IMR-90 (cell line): ENCODE results near the gene SHC4. TPM values are rescaled to one million over a fixed set of nuclear protein-coding genes. Genes with fewer than 3 reads are reported as not detected.

ENCODE experiments used
- ATAC-seq: fragments of 200-7000 bp; cut with Tn5 transposase; 2 replicates; pipeline ENCODE4 v1.9.1; 2020; ENCODE audit warnings: low read depth, mild to moderate bottlenecking, moderate library complexity
- BruUV-seq: library from RNA; stranded (reverse); fragments of 400-500 nt; replicated peaks from 2 replicates; lab custom pipeline; 2021; lab: Mats Ljungman, UMichigan
- CTCF ChIA-PET: fragments of 300-600 bp; formaldehyde crosslinking; extraction: SDS; loops from one replicate; lab custom pipeline; 2021; ENCODE audit warnings: antibody characterized with exemption; lab: Yijun Ruan, JAX
- POLR2A ChIA-PET: fragments of 300-600 bp; sonication (Branson Sonifier 250); formaldehyde crosslinking; loops from one replicate; lab custom pipeline; 2022; ENCODE audit warnings: antibody characterized with exemption; ENCODE audit not compliant: unreplicated experiment; lab: Charles Lee
- DNase-seq: peaks from one replicate; pipeline ENCODE4 v3.0.0; 2013
- H2AFZ ChIP-seq: replicated peaks from 2 replicates; pipeline ENCODE3; 2013; ENCODE audit warnings: low read length, mild to moderate bottlenecking; ENCODE audit not compliant: poor library complexity
- H2AK5ac ChIP-seq: 2 replicates; pipeline ENCODE4 v1.6.1; 2013; ENCODE audit warnings: low read depth, low read length, inconsistent platforms
- H2AK9ac ChIP-seq: replicated peaks from 2 replicates; pipeline ENCODE3; 2013; ENCODE audit warnings: mild to moderate bottlenecking, low read depth, low read length, moderate library complexity; ENCODE audit not compliant: poor library complexity
- H2BK120ac ChIP-seq: 2 replicates; pipeline ENCODE4 v1.6.1; 2013; ENCODE audit warnings: low read depth, low read length, inconsistent platforms
- H2BK15ac ChIP-seq: 3 replicates; pipeline ENCODE4 v1.6.1; 2013; ENCODE audit warnings: low read depth, low read length, inconsistent platforms
- H2BK20ac ChIP-seq: 2 replicates; pipeline ENCODE4 v1.6.1; 2013; ENCODE audit warnings: low read depth, mild to moderate bottlenecking, inconsistent platforms, low read length, moderate library complexity
- H2BK5ac ChIP-seq: 2 replicates; pipeline ENCODE4 v1.6.1; 2013; ENCODE audit warnings: mild to moderate bottlenecking, low read depth, low read length, inconsistent platforms; ENCODE audit not compliant: poor library complexity, severe bottlenecking
- H3K14ac ChIP-seq: replicated peaks from 2 replicates; pipeline ENCODE4 v1.6.1; 2013; ENCODE audit warnings: low read depth, low read length, inconsistent platforms
- H3K18ac ChIP-seq: 2 replicates; pipeline ENCODE4 v1.6.1; 2013; ENCODE audit warnings: low read depth, low read length, control low read depth
- H3K23ac ChIP-seq: 2 replicates; pipeline ENCODE4 v1.6.1; 2013; ENCODE audit warnings: low read depth, low read length, inconsistent platforms
- H3K27ac ChIP-seq: 2 replicates; pipeline ENCODE4 v1.5.1; 2013; ENCODE audit warnings: mild to moderate bottlenecking, control low read depth, low read length; ENCODE audit not compliant: insufficient read depth
- H3K27me3 ChIP-seq: 2 replicates; pipeline ENCODE4 v1.6.1; 2013; ENCODE audit warnings: low read length; ENCODE audit not compliant: control insufficient read depth, insufficient read depth
- H3K36me3 ChIP-seq: 2 replicates; pipeline ENCODE4 v1.6.1; 2013; ENCODE audit warnings: low read length, mixed read lengths; ENCODE audit not compliant: control insufficient read depth, insufficient read depth
- H3K4ac ChIP-seq: 2 replicates; pipeline ENCODE4 v1.6.1; 2013; ENCODE audit warnings: low read depth, low read length, inconsistent platforms
- H3K4me1 ChIP-seq: 2 replicates; pipeline ENCODE4 v1.6.1; 2013; ENCODE audit warnings: low read length, mixed read lengths; ENCODE audit not compliant: control insufficient read depth, insufficient read depth
- H3K4me2 ChIP-seq: 2 replicates; pipeline ENCODE4 v1.6.1; 2013; ENCODE audit warnings: low read depth, mild to moderate bottlenecking, control low read depth, low read length, moderate library complexity
- H3K4me3 ChIP-seq: 2 replicates; pipeline ENCODE4 v1.5.1; 2013; ENCODE audit warnings: low read depth, mild to moderate bottlenecking, control low read depth, low read length, moderate library complexity; ENCODE audit not compliant: insufficient read depth
- H3K56ac ChIP-seq: 2 replicates; pipeline ENCODE4 v1.6.1; 2013; ENCODE audit warnings: low read length, inconsistent platforms; ENCODE audit not compliant: insufficient read depth; ENCODE audit errors: extremely low read depth
- H3K79me1 ChIP-seq, 2 experiments: 2 replicates each; pipeline ENCODE4 v1.6.1; 2013; ENCODE audit warnings: low read length in 2 of 2, inconsistent platforms in 1 of 2, low read depth in 1 of 2
- H3K9ac ChIP-seq: 2 replicates; pipeline ENCODE4 v1.6.1; 2013; ENCODE audit warnings: low read depth, low read length, control low read depth
- H3K9me1 ChIP-seq: 2 replicates; pipeline ENCODE4 v1.6.1; 2013; ENCODE audit warnings: low read length, inconsistent platforms; ENCODE audit not compliant: insufficient read depth
- H3K9me3 ChIP-seq: 2 replicates; pipeline ENCODE4 v1.6.1; 2013; ENCODE audit warnings: low read length; ENCODE audit not compliant: control insufficient read depth, insufficient read depth
- H4K20me1 ChIP-seq: 2 replicates; pipeline ENCODE4 v1.6.1; 2013; ENCODE audit warnings: low read length, inconsistent platforms; ENCODE audit not compliant: insufficient read depth
- H4K5ac ChIP-seq: 2 replicates; pipeline ENCODE4 v1.6.1; 2013; ENCODE audit warnings: mild to moderate bottlenecking, low read depth, low read length, control low read depth
- H4K8ac ChIP-seq, 2 experiments: 2 replicates each; pipeline ENCODE4 v1.6.1; 2013; ENCODE audit warnings: low read depth in 2 of 2, low read length in 2 of 2, control low read depth in 1 of 2, inconsistent platforms in 1 of 2
- H4K91ac ChIP-seq: 2 replicates; pipeline ENCODE4 v1.6.1; 2013; ENCODE audit warnings: low read depth, low read length, inconsistent platforms; ENCODE audit not compliant: insufficient read depth
- BHLHE40 ChIP-seq: fragments of 150-350 bp; IDR thresholded peaks from 2 replicates; pipeline ENCODE4 v1.6.1; 2016; ENCODE audit warnings: mild to moderate bottlenecking, low read depth, low read length
- CEBPB ChIP-seq: IDR thresholded peaks from 2 replicates; pipeline ENCODE4 v1.6.1; 2012; ENCODE audit warnings: low read depth, low read length, improper control_type of control experiment
- CHD1 ChIP-seq: IDR thresholded peaks from 2 replicates; pipeline ENCODE4 v1.6.1; 2012; ENCODE audit warnings: low read depth, low read length, improper control_type of control experiment
- FOS ChIP-seq: fragments of 150-350 bp; IDR thresholded peaks from 2 replicates; pipeline ENCODE4 v1.6.1; 2016; ENCODE audit warnings: low read depth, low read length
- MAFK ChIP-seq: IDR thresholded peaks from 2 replicates; pipeline ENCODE4 v1.6.1; 2012; ENCODE audit warnings: low read depth, low read length, improper control_type of control experiment
- MAZ ChIP-seq: IDR thresholded peaks from 2 replicates; pipeline ENCODE4 v1.6.1; 2012; ENCODE audit warnings: low read depth, mild to moderate bottlenecking, low read length, improper control_type of control experiment, moderate library complexity, borderline replicate concordance
- MXI1 ChIP-seq: IDR thresholded peaks from 2 replicates; pipeline ENCODE4 v1.6.1; 2012; ENCODE audit warnings: low read depth, mild to moderate bottlenecking, low read length, moderate library complexity, borderline replicate concordance
- NFE2L2 ChIP-seq: fragments of 150-350 bp; IDR thresholded peaks from 2 replicates; pipeline ENCODE4 v1.6.1; 2016; ENCODE audit warnings: low read depth, mild to moderate bottlenecking, low read length
- POLR2A ChIP-seq: IDR thresholded peaks from 2 replicates; pipeline ENCODE4 v1.6.1; 2012; ENCODE audit warnings: mild to moderate bottlenecking, low read depth, low read length
- RAD21 ChIP-seq: IDR thresholded peaks from 2 replicates; pipeline ENCODE4 v1.6.1; 2012; ENCODE audit warnings: low read length, improper control_type of control experiment
- RCOR1 ChIP-seq: IDR thresholded peaks from 2 replicates; pipeline ENCODE4 v1.6.1; 2012; ENCODE audit warnings: mild to moderate bottlenecking, low read length, improper control_type of control experiment; ENCODE audit not compliant: insufficient replicate concordance
- RFX5 ChIP-seq: IDR thresholded peaks from 2 replicates; pipeline ENCODE4 v1.8.0; 2012; ENCODE audit warnings: low read depth, mild to moderate bottlenecking, low read length, moderate library complexity
- SMC3 ChIP-seq: fragments of 150-350 bp; IDR thresholded peaks from 2 replicates; pipeline ENCODE4 v1.6.1; 2016; ENCODE audit warnings: low read depth, mild to moderate bottlenecking, antibody characterized with exemption, low read length, moderate library complexity
- dilution Hi-C: fragments of 300-500 bp; cut with HindIII; formaldehyde crosslinking; loops from one replicate; pipeline ENCODE4 v1.14.3; 2018; ENCODE audit warnings: low sequenced_read_pairs; ENCODE audit not compliant: unreplicated experiment
- in situ Hi-C: fragments of 300-500 bp; cut with MboI; formaldehyde crosslinking; loops from 3 replicates; pipeline ENCODE4 v1.14.3; 2019; ENCODE audit warnings: low sequenced_read_pairs, inconsistent platforms, mixed read lengths
- intact Hi-C: fragments of 100-400 bp; cut with micrococcal nuclease; formaldehyde crosslinking; loops from 2 replicates; pipeline ENCODE4 v1.10.0; 2022
- polyA plus RNA-seq, 3 experiments: library from polyadenylated mRNA; depleted of rRNA; stranded (reverse); fragments of >200 nt; gene quantifications; 2 replicates each; pipeline ENCODE4 v1.2.3, GENCODE V29; 2012; ENCODE audit warnings: low replicate concordance in 1 of 3
- total RNA-seq: library from RNA; depleted of rRNA; stranded (reverse); fragments of >200 nt; gene quantifications from 2 replicates; pipeline ENCODE4 v1.2.3, GENCODE V29; 2012
- TF ChIP-seq, protein P1 (sequence below): fragments of 150-350 bp; IDR thresholded peaks from 2 replicates; pipeline ENCODE4 v1.6.1; 2016; ENCODE audit warnings: low read depth, mild to moderate bottlenecking, low read length, moderate library complexity, borderline replicate concordance
- TF ChIP-seq, protein P2 (sequence below): conservative IDR thresholded peaks from 2 replicates; pipeline ENCODE4 v1.5.1; 2012; ENCODE audit warnings: mild to moderate bottlenecking, low read depth, low read length, improper control_type of control experiment

SHC4 gene
- total and polyA plus RNA-seq, 2 of the 4 experiments (the other 2 are of a cell fraction), result 0.91 to 2.7 TPM

DNA sequence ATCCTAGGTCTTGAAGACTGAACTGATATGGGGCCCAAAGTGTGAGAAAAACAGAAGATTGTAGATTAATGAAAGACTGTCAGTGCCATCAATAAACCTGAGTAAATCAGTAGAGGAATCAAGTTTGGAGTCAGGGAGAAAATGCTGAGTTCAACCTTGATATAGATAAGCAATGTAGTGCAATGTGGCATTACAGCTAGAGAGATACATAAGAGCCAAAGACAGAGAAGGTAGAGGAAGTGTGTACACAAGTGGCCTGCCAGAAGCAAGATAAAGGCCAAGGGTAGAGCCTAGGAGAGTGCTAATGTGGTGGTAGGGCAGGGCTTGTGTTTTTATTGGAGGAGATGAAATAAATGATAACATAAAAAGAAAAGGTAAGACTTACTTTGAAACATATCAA is 111.8 kb downstream of the SHC4 start:
- no peaks in the 10 kb centered on the region for H3K9me3 ChIP-seq
- H3K56ac ChIP-seq, result no peak overlapping the region
- DNase-seq (no peak), ATAC-seq (no peak)
- BruUV-seq, result no TSS peak
- no peak overlapping the region for H4K91ac ChIP-seq
- H3K36me3 ChIP-seq, result peaks cover 2% of the 10 kb centered on the region; the same call in 1 of the 2 replicates
- peaks cover 5% of the 10 kb centered on the region; the same call in 1 of the 2 replicates for H3K9me1 ChIP-seq
- H3K4me2 ChIP-seq, result no peak overlapping the region
- H3K27me3 ChIP-seq, result no peaks in the 10 kb centered on the region
- no peak overlapping the region for H4K5ac ChIP-seq
- no peak overlapping the region for H3K23ac ChIP-seq
- POLR2A ChIA-PET, result no interaction called here
- no peak for TF ChIP-seq RCOR1
- TF ChIP-seq MXI1, result no peak
- no peak for TF ChIP-seq RFX5
- TF ChIP-seq MAFK, result no peak
- no peak for TF ChIP-seq BHLHE40
- TF ChIP-seq RAD21, result no peak
- no peak for TF ChIP-seq CEBPB
- TF ChIP-seq NFE2L2, result no peak
- no peak for TF ChIP-seq FOS
- TF ChIP-seq, protein P1, sequence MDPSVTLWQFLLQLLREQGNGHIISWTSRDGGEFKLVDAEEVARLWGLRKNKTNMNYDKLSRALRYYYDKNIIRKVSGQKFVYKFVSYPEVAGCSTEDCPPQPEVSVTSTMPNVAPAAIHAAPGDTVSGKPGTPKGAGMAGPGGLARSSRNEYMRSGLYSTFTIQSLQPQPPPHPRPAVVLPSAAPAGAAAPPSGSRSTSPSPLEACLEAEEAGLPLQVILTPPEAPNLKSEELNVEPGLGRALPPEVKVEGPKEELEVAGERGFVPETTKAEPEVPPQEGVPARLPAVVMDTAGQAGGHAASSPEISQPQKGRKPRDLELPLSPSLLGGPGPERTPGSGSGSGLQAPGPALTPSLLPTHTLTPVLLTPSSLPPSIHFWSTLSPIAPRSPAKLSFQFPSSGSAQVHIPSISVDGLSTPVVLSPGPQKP, result no peak
- TF ChIP-seq MAZ, result no peak
- no peak for TF ChIP-seq POLR2A
- no peak for TF ChIP-seq CHD1
- TF ChIP-seq, protein P2, sequence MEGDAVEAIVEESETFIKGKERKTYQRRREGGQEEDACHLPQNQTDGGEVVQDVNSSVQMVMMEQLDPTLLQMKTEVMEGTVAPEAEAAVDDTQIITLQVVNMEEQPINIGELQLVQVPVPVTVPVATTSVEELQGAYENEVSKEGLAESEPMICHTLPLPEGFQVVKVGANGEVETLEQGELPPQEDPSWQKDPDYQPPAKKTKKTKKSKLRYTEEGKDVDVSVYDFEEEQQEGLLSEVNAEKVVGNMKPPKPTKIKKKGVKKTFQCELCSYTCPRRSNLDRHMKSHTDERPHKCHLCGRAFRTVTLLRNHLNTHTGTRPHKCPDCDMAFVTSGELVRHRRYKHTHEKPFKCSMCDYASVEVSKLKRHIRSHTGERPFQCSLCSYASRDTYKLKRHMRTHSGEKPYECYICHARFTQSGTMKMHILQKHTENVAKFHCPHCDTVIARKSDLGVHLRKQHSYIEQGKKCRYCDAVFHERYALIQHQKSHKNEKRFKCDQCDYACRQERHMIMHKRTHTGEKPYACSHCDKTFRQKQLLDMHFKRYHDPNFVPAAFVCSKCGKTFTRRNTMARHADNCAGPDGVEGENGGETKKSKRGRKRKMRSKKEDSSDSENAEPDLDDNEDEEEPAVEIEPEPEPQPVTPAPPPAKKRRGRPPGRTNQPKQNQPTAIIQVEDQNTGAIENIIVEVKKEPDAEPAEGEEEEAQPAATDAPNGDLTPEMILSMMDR, result no peak
- TF ChIP-seq SMC3, result no peak
- no peak overlapping the region for H3K18ac ChIP-seq
- in situ Hi-C loops, result loop anchor here (25.0 kb wide), 1 partner anchor 560 kb away; the partner anchor contains the start of gene FGF7
- no peak overlapping the region for H3K9ac ChIP-seq
- CTCF ChIA-PET, result no interaction called here
- H3K79me1 ChIP-seq, result peaks cover 0 to 7% of the 10 kb centered on the region in 2 experiments; a peak in 1 of 4 replicates
- no peaks in the 10 kb centered on the region for H4K20me1 ChIP-seq
- H2BK15ac ChIP-seq, result no peak overlapping the region
- dilution Hi-C loops, result no loop called here
- no peak overlapping the region for H3K4ac ChIP-seq
- no peak overlapping the region for H2AFZ ChIP-seq
- no peak overlapping the region for H4K8ac ChIP-seq
- peaks cover 5% of the 10 kb centered on the region for H3K4me1 ChIP-seq
- no peak overlapping the region for H2BK5ac ChIP-seq
- H2AK5ac ChIP-seq, result no peak overlapping the region
- H2BK120ac ChIP-seq, result no peak overlapping the region
- H2AK9ac ChIP-seq, result no peak overlapping the region
- no peak overlapping the region for H3K14ac ChIP-seq
- intact Hi-C loops, result no loop called here
- H3K27ac ChIP-seq, result no peak overlapping the region
- H2BK20ac ChIP-seq, result no peak overlapping the region
- H3K4me3 ChIP-seq, result no peak overlapping the region
